ENCODE data around the gene CFAP99. TPM values are rescaled to one million over a fixed set of nuclear protein-coding genes. Genes with fewer than 3 reads are reported as not detected.

Gene CFAP99
- total and polyA plus RNA-seq, 9 of the 15 experiments (the other 6 are each of a cell fraction or from before 2014, with no cell fraction given): 0.07 to 0.18 (median 0.09) TPM; not detected in 6

- Histone ChIP-seq H3K9ac (ENCODE audit: insufficient read depth in 1 of 2, low read depth in 2 of 2, low read length in 2 of 2) (peak overlapping the region in 1 of 2 experiments; percentile 69; a peak in 1 of 4 replicates), H3K9me3 (replicated peaks; ENCODE audit: control insufficient read depth, insufficient read depth, low read depth, low read length) (no peaks in the 10 kb centered on the region), H4K20me1 (replicated peaks; ENCODE audit: control insufficient read depth, insufficient read depth, low read length) (0 out of 2 replicates have a peak, but pooled peaks cover 4% of the 10 kb centered on the region), H3K79me2 (ENCODE audit: control insufficient read depth, insufficient read depth, low read length) (no peaks in the 10 kb centered on the region), H3K4me2 (ENCODE audit: insufficient read depth, low read length) (no peak overlapping the region), H3K4me1 (replicated peaks in 1 of 2; ENCODE audit: control insufficient read depth in 2 of 2, insufficient read depth in 2 of 2, low read length in 2 of 2) (peaks cover 4 to 32% of the 10 kb centered on the region in 2 experiments; a peak in 4 of 5 replicates), H3K36me3 (ENCODE audit: control insufficient read depth, insufficient read depth, low read length) (no peaks in the 10 kb centered on the region), H3K27ac (ENCODE audit: extremely low read depth, low read depth, low read length) (no peak overlapping the region), H3K9me1 (ENCODE audit: control insufficient read depth, insufficient read depth, low read length) (no peaks in the 10 kb centered on the region), H2AFZ (ENCODE audit: low read depth, low read length) (no peak overlapping the region), H3K4me3 (no peak overlapping the region), H3K27me3 (ENCODE audit: control insufficient read depth in 2 of 2, insufficient read depth in 2 of 2, low read length in 2 of 2) (peaks cover 9 to 14% of the 10 kb centered on the region in 2 experiments; a peak in 4 of 5 replicates)
- POLR2A ChIA-PET: interaction anchor here (0.6 to 1.0 kb wide), 3 partner anchors 15 to 263 kb away, joined by 3 to 4 read pairs (median 3); no protein-coding TSS in a partner anchor
- CTCF ChIA-PET (ENCODE audit: low intra/inter-chr PET ratio): no interaction called here
- in situ Hi-C loops (cut with MboI) (loop anchor here (10.0 kb wide), 1 partner anchor 219 kb away; no protein-coding TSS in a partner anchor), intact Hi-C loops (cut with micrococcal nuclease) (no loop called here)
- no peak for TF ChIP-seq SRF (CRISPR knock-in tag; IDR thresholded peaks at IDR 0.05)
- TF ChIP-seq L3MBTL2 (IDR thresholded peaks at IDR 0.05): no peak
- no peak for TF ChIP-seq NR2F6 (CRISPR knock-in tag; IDR thresholded peaks at IDR 0.05)
- no peak for TF ChIP-seq EGR1 (conservative IDR thresholded peaks at IDR 0.05)
- no peak for TF ChIP-seq SMAD3 (CRISPR knock-in tag; conservative IDR thresholded peaks at IDR 0.05)
- no peak for TF ChIP-seq DIDO1 (tag; IDR thresholded peaks at IDR 0.05; ENCODE audit: low read depth)
- no peak for TF ChIP-seq ZNF23 (CRISPR knock-in tag; IDR thresholded peaks at IDR 0.05)
- TF ChIP-seq ZNF184 (CRISPR knock-in tag; IDR thresholded peaks at IDR 0.05): no peak
- no peak for TF ChIP-seq ZNF79 (CRISPR knock-in tag; IDR thresholded peaks at IDR 0.05; ENCODE audit: low read depth)
- TF ChIP-seq ZNF668 (CRISPR knock-in tag; IDR thresholded peaks at IDR 0.05): no peak
- TF ChIP-seq NFXL1 (CRISPR knock-in tag; IDR thresholded peaks at IDR 0.05): no peak
- no peak for TF ChIP-seq DNMT1 (IDR thresholded peaks at IDR 0.05)
- TF ChIP-seq POU5F1 (IDR thresholded peaks at IDR 0.05; ENCODE audit: borderline replicate concordance, low read depth, low read length, partially characterized antibody): no peak
- TF ChIP-seq RNF2 (IDR thresholded peaks at IDR 0.05): no peak
- TF ChIP-seq RFX1 (IDR thresholded peaks at IDR 0.05): no peak
- no peak for TF ChIP-seq ATF1 (CRISPR knock-in tag; IDR thresholded peaks at IDR 0.05)
- no peak for TF ChIP-seq ATF1 (tag; IDR thresholded peaks at IDR 0.05)
- TF ChIP-seq SRSF1 (IDR thresholded peaks at IDR 0.05; ENCODE audit: low read depth, low read length): no peak
- no peak for TF ChIP-seq PRMT5 (CRISPR knock-in tag; IDR thresholded peaks at IDR 0.05)
- TF ChIP-seq, protein P1, sequence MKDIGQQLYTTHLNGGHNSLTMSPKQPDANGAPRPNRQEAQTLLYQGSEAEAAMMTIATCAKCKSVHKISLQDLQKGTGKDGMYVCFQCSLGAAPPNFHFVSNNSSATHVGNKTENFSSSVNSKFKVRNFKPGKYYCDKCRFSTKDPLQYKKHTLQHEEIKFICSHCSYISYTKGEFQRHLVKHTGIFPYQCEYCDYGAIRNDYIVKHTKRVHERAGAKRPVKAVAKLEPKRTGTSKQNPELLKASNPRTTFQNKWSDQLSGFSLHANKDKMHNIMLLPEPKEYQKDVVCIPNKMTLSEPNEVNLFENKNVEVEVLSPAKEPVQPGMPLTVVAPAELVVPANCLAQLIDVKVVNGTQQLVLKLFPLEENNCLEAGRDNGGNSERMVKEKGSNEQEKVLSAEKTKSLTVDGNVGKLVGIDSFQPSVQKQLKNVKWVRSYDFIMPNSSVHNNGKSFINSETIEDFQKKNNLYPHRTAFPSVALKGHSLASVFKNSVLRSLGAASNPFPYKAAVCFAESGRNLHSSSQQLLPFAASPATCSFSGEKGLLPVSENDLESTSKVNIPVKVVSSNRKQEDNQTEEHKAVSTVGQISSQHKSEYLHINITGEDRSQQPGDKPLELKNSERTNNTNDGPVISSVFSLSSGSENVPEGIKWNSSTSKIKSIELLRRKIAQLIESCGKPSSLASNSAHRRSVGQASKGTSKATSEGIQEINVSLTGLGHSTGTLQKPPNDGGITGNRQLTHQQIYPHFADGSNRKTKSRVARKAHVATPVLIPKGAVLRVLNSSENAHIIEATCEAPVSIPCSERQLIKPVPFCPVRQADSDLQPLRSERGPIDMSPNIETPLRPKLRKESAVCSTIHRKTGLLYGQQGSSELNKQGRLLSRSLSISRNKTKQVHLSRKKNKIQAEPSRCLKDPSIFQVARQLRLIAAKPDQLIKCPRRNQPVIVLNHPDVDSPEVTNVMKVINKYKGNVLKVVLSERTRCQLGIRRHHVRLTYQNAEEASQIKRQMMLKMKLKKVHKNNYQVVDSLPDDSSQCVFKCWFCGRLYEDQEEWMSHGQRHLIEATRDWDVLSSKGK (CRISPR knock-in tag; IDR thresholded peaks at IDR 0.05): no peak
- ATAC-seq (no peak), DNase-seq (ENCODE audit: extremely low read depth in 1 of 4, low spot score in 3 of 4) (no peak), FAIRE-seq (no peak)
- 60% methylated on average over 5 of the region's 7 CpGs for WGBS (ENCODE audit: insufficient coverage, low coverage, missing lambda C conversion rate)
- no TSS peak for BruUV-seq (replicated peaks)
Observed at GRCh38 chr4:2443956-2444740, 25.4 kb downstream of the CFAP99 start.

Measured in K562 (cell line).